Measurements from ENCODE around the gene NEGR1.

Gene NEGR1

GRCh38 chr1:72063364-72064044 is 218.8 kb downstream of the NEGR1 start:
- Histone ChIP-seq H3K9me3 (ENCODE audit: control insufficient read depth, low read length) (no peaks in the 10 kb centered on the region), H3K27ac (ENCODE audit: insufficient read depth, low read length, poor library complexity, severe bottlenecking) (no peak overlapping the region), H3K36me3 (ENCODE audit: control insufficient read depth, insufficient read depth, low read length) (no peaks in the 10 kb centered on the region), H3K27me3 (replicated peaks; ENCODE audit: control insufficient read depth, insufficient read depth, low read length, poor library complexity, severe bottlenecking) (no peaks in the 10 kb centered on the region), H3K4me1 (ENCODE audit: control insufficient read depth, insufficient read depth, low read length, poor library complexity, severe bottlenecking) (no peaks in the 10 kb centered on the region), H3K4me3 (ENCODE audit: insufficient read depth, low read depth, low read length, poor library complexity, severe bottlenecking) (no peak overlapping the region)
- DNase-seq, result no peak

DNA sequence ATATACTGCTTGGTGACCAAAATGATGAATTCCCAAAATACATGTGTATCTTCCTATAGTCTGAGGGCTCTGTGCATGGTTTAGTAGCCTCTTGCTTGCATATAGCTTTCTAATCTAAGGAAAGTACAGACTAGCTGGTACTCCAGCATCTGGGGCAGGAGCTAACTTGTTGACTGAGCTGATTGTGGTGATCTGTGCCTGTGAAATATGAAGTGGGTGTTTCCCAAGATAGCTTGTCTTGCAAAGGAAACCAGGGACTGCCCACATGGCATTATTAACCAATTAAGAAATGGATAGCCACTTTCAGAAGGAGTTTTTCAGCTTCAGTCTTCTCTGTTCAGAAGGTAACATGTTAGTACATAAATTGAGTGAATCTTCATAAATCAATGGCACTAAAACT is 219.8 kb downstream of the NEGR1 start:
- no peaks in the 10 kb centered on the region for H3K36me3 ChIP-seq (ENCODE audit: control insufficient read depth, insufficient read depth, low read length)
- no peak for DNase-seq
- H3K27me3 ChIP-seq (replicated peaks; ENCODE audit: control insufficient read depth, insufficient read depth, low read length, poor library complexity, severe bottlenecking), result no peaks in the 10 kb centered on the region
- no peak overlapping the region for H3K4me3 ChIP-seq (ENCODE audit: insufficient read depth, low read depth, low read length, poor library complexity, severe bottlenecking)
- H3K27ac ChIP-seq (ENCODE audit: insufficient read depth, low read length, poor library complexity, severe bottlenecking), result no peak overlapping the region
- no peaks in the 10 kb centered on the region for H3K4me1 ChIP-seq (ENCODE audit: control insufficient read depth, insufficient read depth, low read length, poor library complexity, severe bottlenecking)
- H3K9me3 ChIP-seq (ENCODE audit: control insufficient read depth, low read length), result no peaks in the 10 kb centered on the region

DNA sequence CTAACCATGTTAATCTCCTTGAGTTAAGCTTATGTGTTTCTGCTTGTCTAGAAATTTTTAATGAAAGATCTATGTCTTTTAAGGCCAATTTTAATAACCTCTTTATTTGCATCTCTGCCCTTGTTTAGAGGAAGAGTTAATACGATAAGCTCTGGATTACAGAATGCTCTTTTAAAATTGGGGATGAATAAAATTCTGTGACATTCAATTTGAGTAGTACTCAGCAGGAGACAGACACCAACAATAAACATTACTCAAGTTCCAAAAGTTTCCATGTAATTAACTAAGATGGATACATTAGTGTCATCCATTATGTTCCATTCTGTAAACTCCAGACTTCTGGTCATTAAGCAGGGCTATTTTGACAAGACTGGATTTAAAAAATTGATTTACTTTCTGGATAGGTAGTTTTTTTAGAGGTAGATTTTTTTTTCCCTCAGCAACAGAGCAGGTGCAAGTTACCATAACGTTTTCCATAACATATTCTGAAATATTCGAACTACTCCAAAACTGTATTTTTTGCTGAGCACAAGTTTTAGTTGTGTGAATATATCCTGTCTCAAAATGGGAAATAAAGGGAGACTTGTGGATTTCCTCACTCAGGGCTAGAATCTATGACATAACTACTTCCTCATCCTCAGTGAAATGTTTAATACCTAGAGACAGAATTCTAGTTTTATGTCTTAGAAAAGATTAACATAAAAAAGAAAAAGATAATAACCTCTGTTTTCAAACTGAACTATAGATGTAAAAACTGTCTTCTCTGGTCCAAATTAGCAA is 221.7 kb downstream of the NEGR1 start:
- no peaks in the 10 kb centered on the region for H3K27me3 ChIP-seq (replicated peaks; ENCODE audit: control insufficient read depth, insufficient read depth, low read length, poor library complexity, severe bottlenecking)
- H3K4me3 ChIP-seq (ENCODE audit: insufficient read depth, low read depth, low read length, poor library complexity, severe bottlenecking), result no peak overlapping the region
- H3K27ac ChIP-seq (ENCODE audit: insufficient read depth, low read length, poor library complexity, severe bottlenecking), result no peak overlapping the region
- no peak for DNase-seq
- no peaks in the 10 kb centered on the region for H3K9me3 ChIP-seq (ENCODE audit: control insufficient read depth, low read length)
- H3K36me3 ChIP-seq (ENCODE audit: control insufficient read depth, insufficient read depth, low read length), result no peaks in the 10 kb centered on the region
- H3K4me1 ChIP-seq (ENCODE audit: control insufficient read depth, insufficient read depth, low read length, poor library complexity, severe bottlenecking), result no peaks in the 10 kb centered on the region

- Histone ChIP-seq H3K36me3 (ENCODE audit: control insufficient read depth, insufficient read depth, low read length) (no peaks in the 10 kb centered on the region), H3K27ac (ENCODE audit: insufficient read depth, low read length, poor library complexity, severe bottlenecking) (no peak overlapping the region), H3K4me3 (ENCODE audit: insufficient read depth, low read depth, low read length, poor library complexity, severe bottlenecking) (no peak overlapping the region), H3K27me3 (replicated peaks; ENCODE audit: control insufficient read depth, insufficient read depth, low read length, poor library complexity, severe bottlenecking) (no peaks in the 10 kb centered on the region), H3K4me1 (ENCODE audit: control insufficient read depth, insufficient read depth, low read length, poor library complexity, severe bottlenecking) (no peaks in the 10 kb centered on the region), H3K9me3 (ENCODE audit: control insufficient read depth, low read length) (no peaks in the 10 kb centered on the region)
- no peak for DNase-seq
Measured at GRCh38 chr1:72056516-72056915, 225.8 kb downstream of the NEGR1 start.

DNA sequence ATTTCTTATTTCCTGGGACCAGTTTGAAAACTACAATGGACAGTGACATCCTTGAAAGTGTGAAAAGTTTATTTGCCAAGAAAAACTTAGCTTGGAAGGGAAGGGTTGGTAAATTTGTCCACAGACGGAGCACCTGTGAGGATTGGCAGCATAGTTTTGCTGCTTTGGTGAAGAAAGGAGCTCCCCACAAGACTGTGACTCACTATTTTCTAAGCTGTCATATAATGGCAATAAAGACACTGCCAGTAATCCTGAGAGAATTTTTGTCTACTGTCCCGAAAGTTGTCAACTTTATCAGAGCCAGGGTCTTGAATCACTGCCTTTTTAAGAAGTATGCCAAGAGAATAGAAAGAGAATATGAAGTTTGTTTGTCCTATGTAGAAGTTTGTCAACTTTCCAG is 230.8 kb downstream of the NEGR1 start:
- Histone ChIP-seq H3K27ac (ENCODE audit: insufficient read depth, low read length, poor library complexity, severe bottlenecking) (no peak overlapping the region), H3K4me1 (ENCODE audit: control insufficient read depth, insufficient read depth, low read length, poor library complexity, severe bottlenecking) (no peaks in the 10 kb centered on the region), H3K4me3 (ENCODE audit: insufficient read depth, low read depth, low read length, poor library complexity, severe bottlenecking) (no peak overlapping the region), H3K27me3 (replicated peaks; ENCODE audit: control insufficient read depth, insufficient read depth, low read length, poor library complexity, severe bottlenecking) (no peaks in the 10 kb centered on the region), H3K36me3 (ENCODE audit: control insufficient read depth, insufficient read depth, low read length) (no peaks in the 10 kb centered on the region), H3K9me3 (ENCODE audit: control insufficient read depth, low read length) (no peaks in the 10 kb centered on the region)
- no peak for DNase-seq

DNA sequence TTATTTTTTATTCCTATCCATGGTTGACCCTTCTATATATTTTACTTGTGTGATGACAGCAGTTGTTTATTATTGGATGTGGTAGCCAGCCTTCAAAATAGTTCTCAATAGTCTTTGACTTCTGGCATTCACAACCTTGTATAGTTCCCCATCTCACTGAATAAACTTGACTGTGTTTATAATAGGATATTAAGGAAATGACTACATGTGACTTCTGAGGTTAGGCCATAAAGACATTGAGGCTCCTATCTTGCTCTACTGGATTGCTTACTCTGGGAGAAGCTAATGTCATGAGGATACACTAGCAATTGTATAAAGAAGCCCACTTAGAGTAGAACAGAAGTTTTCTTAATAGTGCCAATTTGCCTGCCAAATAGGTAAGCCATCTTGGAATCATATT is 231.8 kb downstream of the NEGR1 start:
- no peak overlapping the region for H3K27ac ChIP-seq (ENCODE audit: insufficient read depth, low read length, poor library complexity, severe bottlenecking)
- no peak overlapping the region for H3K4me3 ChIP-seq (ENCODE audit: insufficient read depth, low read depth, low read length, poor library complexity, severe bottlenecking)

GRCh38 chr1:72037745-72038343 is 244.5 kb downstream of the NEGR1 start:
- Histone ChIP-seq H3K36me3 (ENCODE audit: control insufficient read depth, insufficient read depth, low read length) (no peaks in the 10 kb centered on the region), H3K9me3 (ENCODE audit: control insufficient read depth, low read length) (no peaks in the 10 kb centered on the region), H3K27ac (ENCODE audit: insufficient read depth, low read length, poor library complexity, severe bottlenecking) (no peak overlapping the region), H3K4me3 (ENCODE audit: insufficient read depth, low read depth, low read length, poor library complexity, severe bottlenecking) (no peak overlapping the region), H3K4me1 (ENCODE audit: control insufficient read depth, insufficient read depth, low read length, poor library complexity, severe bottlenecking) (no peaks in the 10 kb centered on the region), H3K27me3 (replicated peaks; ENCODE audit: control insufficient read depth, insufficient read depth, low read length, poor library complexity, severe bottlenecking) (no peaks in the 10 kb centered on the region)
- no peak for DNase-seq

More for the DNA sequence above, 231.8 kb downstream of the NEGR1 start:
- no peak for DNase-seq
- no peaks in the 10 kb centered on the region for H3K9me3 ChIP-seq (ENCODE audit: control insufficient read depth, low read length)
- H3K36me3 ChIP-seq (ENCODE audit: control insufficient read depth, insufficient read depth, low read length), result no peaks in the 10 kb centered on the region
- no peaks in the 10 kb centered on the region for H3K27me3 ChIP-seq (replicated peaks; ENCODE audit: control insufficient read depth, insufficient read depth, low read length, poor library complexity, severe bottlenecking)
- no peaks in the 10 kb centered on the region for H3K4me1 ChIP-seq (ENCODE audit: control insufficient read depth, insufficient read depth, low read length, poor library complexity, severe bottlenecking)

DNA sequence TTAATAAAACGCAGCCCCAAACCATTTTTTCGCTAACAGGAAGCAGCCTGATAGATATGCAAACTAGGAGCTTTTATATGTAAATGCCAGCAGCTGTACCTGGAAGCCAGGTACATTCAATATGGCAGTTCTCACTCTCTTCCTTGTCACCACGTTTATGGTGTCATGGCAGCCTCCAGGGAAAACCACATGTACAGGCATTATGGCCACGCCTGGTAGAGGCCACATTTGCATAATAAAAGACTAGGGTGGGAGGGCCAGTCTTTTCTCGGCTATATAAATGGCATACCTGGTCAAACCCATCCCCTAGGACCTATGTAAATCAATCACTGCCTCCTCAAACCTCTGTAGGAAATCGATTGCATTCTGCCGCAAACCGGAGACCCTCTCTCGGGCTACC is 247.5 kb downstream of the NEGR1 start:
- Histone ChIP-seq H3K4me3 (ENCODE audit: insufficient read depth, low read depth, low read length, poor library complexity, severe bottlenecking) (no peak overlapping the region), H3K9me3 (ENCODE audit: control insufficient read depth, low read length) (no peaks in the 10 kb centered on the region), H3K27ac (ENCODE audit: insufficient read depth, low read length, poor library complexity, severe bottlenecking) (no peak overlapping the region), H3K36me3 (ENCODE audit: control insufficient read depth, insufficient read depth, low read length) (no peaks in the 10 kb centered on the region), H3K4me1 (ENCODE audit: control insufficient read depth, insufficient read depth, low read length, poor library complexity, severe bottlenecking) (no peaks in the 10 kb centered on the region), H3K27me3 (replicated peaks; ENCODE audit: control insufficient read depth, insufficient read depth, low read length, poor library complexity, severe bottlenecking) (no peaks in the 10 kb centered on the region)
- no peak for DNase-seq

DNA sequence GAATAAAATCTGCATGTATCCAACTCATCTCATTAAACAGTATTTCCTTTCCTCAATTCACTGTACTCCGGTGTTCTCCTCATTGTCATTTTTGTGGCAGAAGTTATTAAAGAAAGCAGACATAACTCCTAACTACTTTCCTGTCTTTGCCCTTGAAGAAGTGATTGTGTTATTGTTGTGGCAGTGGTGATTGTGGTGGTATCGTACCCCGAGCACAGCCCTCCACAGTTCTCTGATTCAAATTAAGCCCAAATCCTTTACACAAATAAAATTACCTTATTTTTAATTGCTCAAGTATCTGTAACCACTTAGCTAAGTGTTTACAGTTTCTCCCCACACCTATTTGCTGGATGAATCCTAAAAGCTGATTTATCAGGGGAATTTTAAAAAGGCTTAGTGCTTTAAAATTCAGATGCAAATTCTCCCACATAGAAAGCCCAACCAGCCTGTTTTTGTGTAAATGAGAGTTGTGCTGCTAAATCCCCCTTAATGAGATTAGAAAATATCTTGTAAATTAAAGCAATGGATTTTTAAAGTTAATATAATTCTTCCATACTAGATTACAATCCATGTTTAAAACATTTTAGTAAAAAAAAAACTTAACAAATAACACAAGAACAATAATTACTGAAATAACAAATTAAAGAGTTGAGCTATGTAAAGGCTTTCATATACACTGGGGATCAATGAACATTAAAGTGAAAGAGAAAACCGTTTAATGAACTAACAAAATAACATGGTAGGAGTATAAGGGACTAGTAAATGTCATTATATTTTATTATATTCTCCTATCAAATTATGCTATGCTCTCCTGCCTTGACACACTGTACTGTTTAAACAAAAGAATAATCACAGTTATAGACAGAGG is 259.0 kb downstream of the NEGR1 start:
- Histone ChIP-seq H3K27me3 (replicated peaks; ENCODE audit: control insufficient read depth, insufficient read depth, low read length, poor library complexity, severe bottlenecking) (no peaks in the 10 kb centered on the region), H3K4me3 (ENCODE audit: insufficient read depth, low read depth, low read length, poor library complexity, severe bottlenecking) (no peak overlapping the region), H3K4me1 (ENCODE audit: control insufficient read depth, insufficient read depth, low read length, poor library complexity, severe bottlenecking) (no peaks in the 10 kb centered on the region), H3K9me3 (ENCODE audit: control insufficient read depth, low read length) (no peaks in the 10 kb centered on the region), H3K36me3 (ENCODE audit: control insufficient read depth, insufficient read depth, low read length) (no peaks in the 10 kb centered on the region), H3K27ac (ENCODE audit: insufficient read depth, low read length, poor library complexity, severe bottlenecking) (no peak overlapping the region)
- no peak for DNase-seq

Data from effector memory CD4-positive, alpha-beta T cell (primary cell).